SK-N-SH treated with all-trans-retinoic acid at 6 μM for 48 hours (cell line): ENCODE measurements around the gene DES.

Experiments used
- CSDC2 ChIP-seq: fragments of 250-450 bp; sonication (Bioruptor Pico); IDR thresholded peaks from 2 replicates; pipeline ENCODE4 v1.5.0; 2020; ENCODE audit warnings: mild to moderate bottlenecking, moderate library complexity
- ESRRG ChIP-seq: fragments of 250-450 bp; sonication (Bioruptor Pico); IDR thresholded peaks from 2 replicates; pipeline ENCODE4 v1.6.1; 2021; ENCODE audit warnings: mild to moderate bottlenecking
- PPARA ChIP-seq: fragments of 250-450 bp; sonication (Bioruptor Pico); IDR thresholded peaks from 2 replicates; pipeline ENCODE4 v1.5.0; 2020; ENCODE audit warnings: mild to moderate bottlenecking, borderline replicate concordance
- RARB ChIP-seq: fragments of 250-450 bp; sonication (Bioruptor Pico); IDR thresholded peaks from 2 replicates; pipeline ENCODE4 v1.8.0; 2021; ENCODE audit warnings: mild to moderate bottlenecking, moderate library complexity
- TCF4 ChIP-seq: fragments of 250-450 bp; sonication (Bioruptor Pico); IDR thresholded peaks from 2 replicates; pipeline ENCODE4 v1.8.0; 2021; ENCODE audit warnings: mild to moderate bottlenecking, moderate library complexity, borderline replicate concordance
- TOX ChIP-seq: fragments of 250-450 bp; sonication (Bioruptor Pico); IDR thresholded peaks from 2 replicates; pipeline ENCODE4 v1.8.0; 2021; ENCODE audit warnings: mild to moderate bottlenecking, moderate library complexity, borderline replicate concordance
- ZNF565 ChIP-seq: fragments of 450-650 bp; formaldehyde crosslinking; conservative IDR thresholded peaks from 2 replicates; pipeline ENCODE4 v1.5.0; 2020; ENCODE audit warnings: low read depth, mild to moderate bottlenecking, moderate library complexity
- ZNF70 ChIP-seq: fragments of 450-650 bp; formaldehyde crosslinking; IDR thresholded peaks from 2 replicates; pipeline ENCODE4 v1.5.0; 2020; ENCODE audit warnings: mild to moderate bottlenecking, moderate library complexity
- ZNF8 ChIP-seq: fragments of 450-650 bp; formaldehyde crosslinking; IDR thresholded peaks from 2 replicates; pipeline ENCODE4 v1.5.0; 2020; ENCODE audit warnings: mild to moderate bottlenecking, moderate library complexity
- TF ChIP-seq, protein P1 (sequence below): fragments of 250-450 bp; sonication (Bioruptor Pico); IDR thresholded peaks from 2 replicates; pipeline ENCODE4 v1.8.0; 2021; ENCODE audit warnings: low read depth, mild to moderate bottlenecking, moderate library complexity, borderline replicate concordance
- TF ChIP-seq, protein P2 (sequence below): fragments of 250-450 bp; sonication (Bioruptor Pico); IDR thresholded peaks from 2 replicates; pipeline ENCODE4 v1.8.0; 2020; ENCODE audit warnings: mild to moderate bottlenecking, moderate library complexity, borderline replicate concordance
- TF ChIP-seq, protein P3 (sequence below): fragments of 250-450 bp; sonication (Bioruptor Pico); IDR thresholded peaks from 2 replicates; pipeline ENCODE4 v1.5.0; 2020; ENCODE audit warnings: mild to moderate bottlenecking, moderate library complexity
- TF ChIP-seq, protein P4 (sequence below): fragments of 250-450 bp; sonication (Bioruptor Pico); IDR thresholded peaks from 2 replicates; pipeline ENCODE4 v1.5.1; 2020; ENCODE audit warnings: low read depth, mild to moderate bottlenecking, moderate library complexity

DNA sequence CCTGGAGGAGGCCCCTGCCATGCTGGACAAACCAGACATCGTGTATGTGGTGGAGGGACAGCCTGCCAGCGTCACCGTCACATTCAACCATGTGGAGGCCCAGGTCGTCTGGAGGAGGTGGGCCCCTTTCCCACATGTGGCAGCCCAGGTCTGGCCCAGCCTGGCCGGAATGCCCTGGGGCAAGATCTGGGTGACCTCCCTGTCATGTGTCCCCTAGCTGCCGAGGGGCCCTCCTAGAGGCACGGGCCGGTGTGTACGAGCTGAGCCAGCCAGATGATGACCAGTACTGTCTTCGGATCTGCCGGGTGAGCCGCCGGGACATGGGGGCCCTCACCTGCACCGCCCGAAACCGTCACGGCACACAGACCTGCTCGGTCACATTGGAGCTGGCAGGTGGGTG is 55.3 kb downstream of the DES start:
- TF ChIP-seq, protein P1, sequence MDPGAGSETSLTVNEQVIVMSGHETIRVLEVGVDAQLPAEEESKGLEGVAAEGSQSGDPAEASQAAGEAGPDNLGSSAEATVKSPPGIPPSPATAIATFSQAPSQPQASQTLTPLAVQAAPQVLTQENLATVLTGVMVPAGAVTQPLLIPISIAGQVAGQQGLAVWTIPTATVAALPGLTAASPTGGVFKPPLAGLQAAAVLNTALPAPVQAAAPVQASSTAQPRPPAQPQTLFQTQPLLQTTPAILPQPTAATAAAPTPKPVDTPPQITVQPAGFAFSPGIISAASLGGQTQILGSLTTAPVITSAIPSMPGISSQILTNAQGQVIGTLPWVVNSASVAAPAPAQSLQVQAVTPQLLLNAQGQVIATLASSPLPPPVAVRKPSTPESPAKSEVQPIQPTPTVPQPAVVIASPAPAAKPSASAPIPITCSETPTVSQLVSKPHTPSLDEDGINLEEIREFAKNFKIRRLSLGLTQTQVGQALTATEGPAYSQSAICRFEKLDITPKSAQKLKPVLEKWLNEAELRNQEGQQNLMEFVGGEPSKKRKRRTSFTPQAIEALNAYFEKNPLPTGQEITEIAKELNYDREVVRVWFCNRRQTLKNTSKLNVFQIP = no peak
- TF ChIP-seq, protein P2, sequence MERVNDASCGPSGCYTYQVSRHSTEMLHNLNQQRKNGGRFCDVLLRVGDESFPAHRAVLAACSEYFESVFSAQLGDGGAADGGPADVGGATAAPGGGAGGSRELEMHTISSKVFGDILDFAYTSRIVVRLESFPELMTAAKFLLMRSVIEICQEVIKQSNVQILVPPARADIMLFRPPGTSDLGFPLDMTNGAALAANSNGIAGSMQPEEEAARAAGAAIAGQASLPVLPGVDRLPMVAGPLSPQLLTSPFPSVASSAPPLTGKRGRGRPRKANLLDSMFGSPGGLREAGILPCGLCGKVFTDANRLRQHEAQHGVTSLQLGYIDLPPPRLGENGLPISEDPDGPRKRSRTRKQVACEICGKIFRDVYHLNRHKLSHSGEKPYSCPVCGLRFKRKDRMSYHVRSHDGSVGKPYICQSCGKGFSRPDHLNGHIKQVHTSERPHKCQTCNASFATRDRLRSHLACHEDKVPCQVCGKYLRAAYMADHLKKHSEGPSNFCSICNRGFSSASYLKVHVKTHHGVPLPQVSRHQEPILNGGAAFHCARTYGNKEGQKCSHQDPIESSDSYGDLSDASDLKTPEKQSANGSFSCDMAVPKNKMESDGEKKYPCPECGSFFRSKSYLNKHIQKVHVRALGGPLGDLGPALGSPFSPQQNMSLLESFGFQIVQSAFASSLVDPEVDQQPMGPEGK (CRISPR knock-in tag) = no peak
- TF ChIP-seq, protein P3, sequence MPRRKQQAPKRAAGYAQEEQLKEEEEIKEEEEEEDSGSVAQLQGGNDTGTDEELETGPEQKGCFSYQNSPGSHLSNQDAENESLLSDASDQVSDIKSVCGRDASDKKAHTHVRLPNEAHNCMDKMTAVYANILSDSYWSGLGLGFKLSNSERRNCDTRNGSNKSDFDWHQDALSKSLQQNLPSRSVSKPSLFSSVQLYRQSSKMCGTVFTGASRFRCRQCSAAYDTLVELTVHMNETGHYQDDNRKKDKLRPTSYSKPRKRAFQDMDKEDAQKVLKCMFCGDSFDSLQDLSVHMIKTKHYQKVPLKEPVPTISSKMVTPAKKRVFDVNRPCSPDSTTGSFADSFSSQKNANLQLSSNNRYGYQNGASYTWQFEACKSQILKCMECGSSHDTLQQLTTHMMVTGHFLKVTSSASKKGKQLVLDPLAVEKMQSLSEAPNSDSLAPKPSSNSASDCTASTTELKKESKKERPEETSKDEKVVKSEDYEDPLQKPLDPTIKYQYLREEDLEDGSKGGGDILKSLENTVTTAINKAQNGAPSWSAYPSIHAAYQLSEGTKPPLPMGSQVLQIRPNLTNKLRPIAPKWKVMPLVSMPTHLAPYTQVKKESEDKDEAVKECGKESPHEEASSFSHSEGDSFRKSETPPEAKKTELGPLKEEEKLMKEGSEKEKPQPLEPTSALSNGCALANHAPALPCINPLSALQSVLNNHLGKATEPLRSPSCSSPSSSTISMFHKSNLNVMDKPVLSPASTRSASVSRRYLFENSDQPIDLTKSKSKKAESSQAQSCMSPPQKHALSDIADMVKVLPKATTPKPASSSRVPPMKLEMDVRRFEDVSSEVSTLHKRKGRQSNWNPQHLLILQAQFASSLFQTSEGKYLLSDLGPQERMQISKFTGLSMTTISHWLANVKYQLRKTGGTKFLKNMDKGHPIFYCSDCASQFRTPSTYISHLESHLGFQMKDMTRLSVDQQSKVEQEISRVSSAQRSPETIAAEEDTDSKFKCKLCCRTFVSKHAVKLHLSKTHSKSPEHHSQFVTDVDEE (CRISPR knock-in tag) = no peak
- TF ChIP-seq ESRRG (CRISPR knock-in tag) = no peak
- TF ChIP-seq RARB = no peak
- TF ChIP-seq, protein P4, sequence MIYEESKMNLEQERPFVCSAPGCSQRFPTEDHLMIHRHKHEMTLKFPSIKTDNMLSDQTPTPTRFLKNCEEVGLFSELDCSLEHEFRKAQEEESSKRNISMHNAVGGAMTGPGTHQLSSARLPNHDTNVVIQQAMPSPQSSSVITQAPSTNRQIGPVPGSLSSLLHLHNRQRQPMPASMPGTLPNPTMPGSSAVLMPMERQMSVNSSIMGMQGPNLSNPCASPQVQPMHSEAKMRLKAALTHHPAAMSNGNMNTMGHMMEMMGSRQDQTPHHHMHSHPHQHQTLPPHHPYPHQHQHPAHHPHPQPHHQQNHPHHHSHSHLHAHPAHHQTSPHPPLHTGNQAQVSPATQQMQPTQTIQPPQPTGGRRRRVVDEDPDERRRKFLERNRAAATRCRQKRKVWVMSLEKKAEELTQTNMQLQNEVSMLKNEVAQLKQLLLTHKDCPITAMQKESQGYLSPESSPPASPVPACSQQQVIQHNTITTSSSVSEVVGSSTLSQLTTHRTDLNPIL (CRISPR knock-in tag) = no peak
- TF ChIP-seq TOX (CRISPR knock-in tag) = no peak
- TF ChIP-seq CSDC2 (CRISPR knock-in tag) = no peak
- TF ChIP-seq PPARA (CRISPR knock-in tag) = no peak
- TF ChIP-seq ZNF565 (CRISPR knock-in tag) = no peak
- TF ChIP-seq ZNF70 (CRISPR knock-in tag) = no peak
- no peak for TF ChIP-seq ZNF8
- no peak for TF ChIP-seq TCF4
